HEK293 (cell line): Measurements from ENCODE around the gene OLA1.

Experiments used
- CTCF ChIP-seq: fragments of 450-650 bp; formaldehyde crosslinking; IDR thresholded peaks from 2 replicates; pipeline ENCODE4 v1.5.1; 2016; ENCODE audit warnings: missing biosample characterization, missing genetic modification characterization
- KLF8 ChIP-seq: fragments of 450-650 bp; formaldehyde crosslinking; IDR thresholded peaks from 2 replicates; pipeline ENCODE4 v1.5.1; 2016; ENCODE audit warnings: missing biosample characterization, missing genetic modification characterization
- PRDM4 ChIP-seq: fragments of 450-650 bp; formaldehyde crosslinking; IDR thresholded peaks from 2 replicates; pipeline ENCODE4 v1.5.1; 2017; ENCODE audit warnings: missing biosample characterization, missing genetic modification characterization
- SP2 ChIP-seq: fragments of 450-650 bp; formaldehyde crosslinking; IDR thresholded peaks from 2 replicates; pipeline ENCODE4 v1.5.1; 2016; ENCODE audit warnings: missing biosample characterization, missing genetic modification characterization
- SP7 ChIP-seq: fragments of 450-650 bp; formaldehyde crosslinking; IDR thresholded peaks from 2 replicates; pipeline ENCODE4 v1.5.1; 2016; ENCODE audit warnings: missing biosample characterization, missing genetic modification characterization
- YY1 ChIP-seq: fragments of 450-650 bp; formaldehyde crosslinking; IDR thresholded peaks from 2 replicates; pipeline ENCODE4 v1.5.1; 2018; ENCODE audit warnings: missing biosample characterization, missing genetic modification characterization
- ZBTB11 ChIP-seq: fragments of 450-650 bp; formaldehyde crosslinking; conservative IDR thresholded peaks from 2 replicates; pipeline ENCODE4 v1.5.1; 2016; ENCODE audit warnings: low read depth, missing biosample characterization, missing genetic modification characterization
- ZBTB48 ChIP-seq: fragments of 450-650 bp; formaldehyde crosslinking; IDR thresholded peaks from 2 replicates; pipeline ENCODE4 v1.5.1; 2016; ENCODE audit warnings: missing biosample characterization, missing genetic modification characterization
- ZNF184 ChIP-seq: fragments of 450-650 bp; IDR thresholded peaks from 2 replicates; pipeline ENCODE4 v1.5.1; 2018; ENCODE audit warnings: missing biosample characterization, mild to moderate bottlenecking, missing genetic modification characterization
- ZNF2 ChIP-seq: fragments of 450-650 bp; formaldehyde crosslinking; IDR thresholded peaks from 2 replicates; pipeline ENCODE4 v1.5.1; 2016; ENCODE audit warnings: missing biosample characterization, missing genetic modification characterization
- ZNF433 ChIP-seq: fragments of 450-650 bp; formaldehyde crosslinking; IDR thresholded peaks from 2 replicates; pipeline ENCODE4 v1.5.1; 2016; ENCODE audit warnings: missing biosample characterization, missing genetic modification characterization, low read depth
- ZNF488 ChIP-seq: fragments of 450-650 bp; formaldehyde crosslinking; IDR thresholded peaks from 2 replicates; pipeline ENCODE4 v1.5.1; 2016; ENCODE audit warnings: missing biosample characterization, missing genetic modification characterization
- ZNF501 ChIP-seq: fragments of 450-650 bp; formaldehyde crosslinking; IDR thresholded peaks from 2 replicates; pipeline ENCODE4 v1.5.1; 2016; ENCODE audit warnings: missing biosample characterization, missing genetic modification characterization
- ZNF518A ChIP-seq: fragments of 450-650 bp; formaldehyde crosslinking; conservative IDR thresholded peaks from 2 replicates; pipeline ENCODE4 v1.5.1; 2016; ENCODE audit warnings: low read depth, missing biosample characterization, missing genetic modification characterization
- ZNF544 ChIP-seq: fragments of 450-650 bp; formaldehyde crosslinking; IDR thresholded peaks from 2 replicates; pipeline ENCODE4 v1.5.0; 2017; ENCODE audit warnings: missing biosample characterization, missing genetic modification characterization
- ZNF830 ChIP-seq: fragments of 450-650 bp; IDR thresholded peaks from 2 replicates; pipeline ENCODE4 v1.5.0; 2018; ENCODE audit warnings: missing biosample characterization, missing genetic modification characterization, low read depth, mild to moderate bottlenecking, moderate library complexity

The OLA1 gene

GRCh38 chr2:174039551-174040416, 208.5 kb downstream of the OLA1 start (continued):
- TF ChIP-seq ZNF544 (tag by site-specific recombination) (no peak), ZNF488 (no peak), CTCF (peak; percentile 74), ZNF501 (tag by site-specific recombination) (0 out of 2 replicates have a peak, but pooled peaks have one; percentile 38), KLF8 (tag by site-specific recombination) (no peak), ZNF830 (tag by site-specific recombination) (no peak), ZNF184 (0 out of 2 replicates have a peak, but pooled peaks have one; percentile 40), ZNF2 (tag by site-specific recombination) (peak; percentile 57; the same call in 1 of the 2 replicates), ZNF433 (no peak), ZBTB11 (tag by site-specific recombination) (peak; percentile 84), PRDM4 (tag by site-specific recombination) (0 out of 2 replicates have a peak, but pooled peaks have one; percentile 36), SP2 (tag by site-specific recombination) (no peak), SP7 (tag by site-specific recombination) (peak; percentile 56), ZBTB48 (tag by site-specific recombination) (no peak), YY1 (tag by site-specific recombination) (peak; percentile 28; the same call in 1 of the 2 replicates), ZNF518A (tag by site-specific recombination) (peak; percentile 72)
- TF ChIP-seq, all 188 proteins: peak for 29
